ENCODE data around the gene KEL.

The KEL gene

DNA sequence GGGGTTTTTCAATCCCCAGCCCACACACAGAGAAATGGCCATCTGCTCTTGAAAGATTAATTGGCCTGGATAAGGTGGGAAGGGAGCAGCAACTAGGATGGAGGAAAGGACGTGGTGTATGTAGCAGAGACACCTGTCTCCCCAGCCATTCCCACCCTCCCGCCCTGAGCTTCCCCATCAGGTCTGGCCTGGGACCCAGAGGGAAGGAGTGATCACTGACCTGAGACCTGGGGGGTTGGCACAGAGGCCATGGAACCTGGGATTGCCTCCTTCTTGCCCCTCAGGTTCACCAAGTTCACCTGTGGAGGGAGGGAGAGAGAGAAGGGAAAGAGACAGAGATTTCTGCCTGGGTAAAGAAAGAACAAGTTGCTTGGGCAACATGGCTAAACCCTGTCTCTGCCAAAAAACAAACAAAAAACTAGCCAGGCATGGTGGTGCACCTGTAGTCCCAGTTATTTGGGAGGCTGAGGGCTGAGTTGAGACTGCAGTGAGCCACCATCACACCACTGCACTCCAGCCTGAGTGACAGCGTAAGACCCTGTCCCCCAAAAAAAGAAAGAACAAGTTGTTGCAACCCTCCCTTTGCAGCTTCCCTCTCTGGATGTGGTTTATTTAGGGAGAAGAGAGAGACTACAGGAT is 65.3 kb downstream of the KEL start:
- DNase-seq, result no peak

DNA sequence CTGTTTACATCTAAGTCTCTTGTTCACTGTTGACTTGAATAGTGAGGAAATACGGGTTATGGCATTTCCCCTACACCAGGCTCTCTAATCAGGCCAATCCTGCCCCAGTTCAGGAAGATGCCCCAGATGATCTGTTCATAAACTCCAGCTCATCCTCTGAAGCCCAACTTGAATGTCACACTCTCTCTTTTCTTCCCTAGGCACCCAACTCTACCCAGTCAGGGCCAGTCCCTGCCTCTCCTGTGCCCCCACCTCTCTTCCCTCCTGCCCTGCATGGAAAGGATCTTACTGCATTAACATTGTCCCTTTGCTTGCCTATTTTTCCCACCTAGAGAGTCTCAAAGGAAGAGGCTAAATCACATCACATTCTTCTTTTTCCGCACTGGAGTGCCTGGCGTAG is 66.0 kb downstream of the KEL start:
- DNase-seq, result no peak

- no peak for DNase-seq
Measured at GRCh38 chr7:142894985-142895593, 67.1 kb downstream of the KEL start.

DNA sequence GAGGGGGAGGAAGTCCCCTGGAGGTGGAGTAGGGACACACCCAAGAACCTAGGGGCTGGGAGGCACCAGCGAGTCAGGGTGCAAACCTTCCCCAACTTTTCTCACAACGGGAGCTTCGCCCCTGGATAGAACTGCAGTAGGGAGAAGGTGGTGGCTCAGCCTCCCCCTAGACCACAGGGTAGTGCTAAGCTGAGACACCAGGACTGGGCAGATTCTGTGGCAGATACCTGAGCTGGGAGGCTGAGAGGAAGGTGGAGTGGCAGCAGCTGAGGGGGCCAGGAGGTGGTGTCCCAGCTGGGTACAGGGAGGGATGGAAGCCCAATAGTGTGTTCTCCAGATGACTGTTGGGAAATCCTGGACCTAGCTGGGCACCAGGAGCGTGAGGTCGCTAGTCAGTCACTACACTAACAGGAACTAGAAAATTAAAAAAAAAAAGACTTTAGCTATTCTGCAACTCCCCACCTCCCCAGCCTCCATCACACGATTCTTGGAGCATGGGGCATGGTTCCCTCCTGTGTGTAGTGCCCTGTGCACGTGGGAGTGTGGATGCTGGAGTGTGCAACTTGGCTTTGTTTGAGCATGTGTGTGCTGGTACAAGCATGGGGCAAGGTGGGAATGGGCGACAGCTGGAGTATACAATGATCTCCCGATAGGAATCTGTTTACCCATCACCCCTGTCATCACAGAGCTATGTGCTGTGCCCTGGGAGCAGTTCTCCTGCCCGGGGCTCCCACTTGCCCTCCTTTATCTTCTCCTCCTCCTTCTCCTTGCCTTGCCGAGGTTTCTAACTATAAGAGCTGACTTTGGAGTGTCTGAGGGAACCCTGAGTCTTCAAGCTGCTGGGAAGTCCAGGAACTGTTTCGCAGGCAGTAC is 67.8 kb downstream of the KEL start:
- no peak for DNase-seq

GRCh38 chr7:142892951-142893350 is 69.2 kb downstream of the KEL start:
- DNase-seq, result no peak

GRCh38 chr7:142891490-142892082 is 70.6 kb downstream of the KEL start:
- DNase-seq, result no peak
